Measurements from ENCODE around the gene PDXK. TPM values are rescaled to one million over a fixed set of nuclear protein-coding genes. Genes with fewer than 3 reads are reported as not detected.

Gene PDXK
- total and polyA plus RNA-seq, 2 of the 8 experiments (the other 6 are each of a cell fraction or from before 2014, with no cell fraction given) = 78.0 to 112 TPM

- H2BK120ac ChIP-seq (replicated peaks; ENCODE audit: low read depth, low read length) = no peak overlapping the region
- no peaks in the 10 kb centered on the region for H3K23me2 ChIP-seq (ENCODE audit: low read depth, low read length)
- no peak for FAIRE-seq
- no peak overlapping the region for H3K9ac ChIP-seq (replicated peaks in 1 of 4; ENCODE audit: extremely low read depth in 1 of 4, low read depth in 3 of 4, low read length in 3 of 4)
- no peak overlapping the region for H2BK5ac ChIP-seq (ENCODE audit: low read depth, low read length)
- no peaks in the 10 kb centered on the region for H3K4me1 ChIP-seq (replicated peaks in 1 of 4; ENCODE audit: control insufficient read depth in 3 of 4, insufficient read depth in 4 of 4, low read length in 3 of 4)
- H3K36me3 ChIP-seq (ENCODE audit: control insufficient read depth in 2 of 4, insufficient read depth in 4 of 4, low read length in 3 of 4) = peaks cover 53 to 94% (median 87%) of the 10 kb centered on the region in 4 experiments
- no peak for DNase-seq (ENCODE audit: low read depth in 1 of 2, low spot score in 2 of 2)
- H2BK20ac ChIP-seq (ENCODE audit: low read length) = no peak overlapping the region
- H2BK15ac ChIP-seq (ENCODE audit: low read length) = no peak overlapping the region
- H2AK5ac ChIP-seq (ENCODE audit: low read depth, low read length) = no peak overlapping the region
- no peak overlapping the region for H4K8ac ChIP-seq (ENCODE audit: extremely low read depth, insufficient read depth, low read length)
- TF ChIP-seq POLR2AphosphoS5 (IDR thresholded peaks at IDR 0.05; ENCODE audit: low read depth, low read length) (no peak), SP1 (IDR thresholded peaks at IDR 0.05; ENCODE audit: low read depth, low read length) (no peak), CTCF (IDR thresholded peaks at IDR 0.05; ENCODE audit: control extremely low read depth in 1 of 3, insufficient read depth in 1 of 3, low read depth in 1 of 3, low read length in 3 of 3) (no peak), TCF12 (IDR thresholded peaks at IDR 0.05; ENCODE audit: low read depth, low read length) (no peak)
- no peak overlapping the region for H3K4me2 ChIP-seq (ENCODE audit: insufficient read depth in 1 of 2, low read depth in 2 of 2, low read length in 2 of 2)
- no peak overlapping the region for H4K5ac ChIP-seq (ENCODE audit: insufficient read length, low read depth, low read length)
- H3K9me3 ChIP-seq (ENCODE audit: insufficient read depth in 2 of 2, low read depth in 1 of 2, low read length in 1 of 2) = no peaks in the 10 kb centered on the region
- H3K27ac ChIP-seq (ENCODE audit: low read depth, low read length) = no peak overlapping the region
- no peaks in the 10 kb centered on the region for H3K27me3 ChIP-seq (replicated peaks in 1 of 4; ENCODE audit: control insufficient read depth in 3 of 4, extremely low read depth in 1 of 4, insufficient read depth in 3 of 4, low read length in 3 of 4)
- H2BK12ac ChIP-seq (ENCODE audit: low read depth, low read length) = no peak overlapping the region
- H3K4ac ChIP-seq (replicated peaks; ENCODE audit: insufficient read length, low read depth, low read length) = no peak overlapping the region
- ChIA-PET POLR2A (ENCODE audit: partially characterized antibody) (interaction anchor here (0.6 to 1.3 kb wide), 4 partner anchors 12 to 611 kb away, joined by 3 read pairs; no protein-coding TSS in a partner anchor), CTCF (ENCODE audit: partially characterized antibody) (interaction anchor here (0.7 to 1.8 kb wide), 3 partner anchors 9 to 142 kb away, joined by 3 to 5 read pairs (median 4); no protein-coding TSS in a partner anchor)
- no peak overlapping the region for H3K14ac ChIP-seq (ENCODE audit: insufficient read length)
- no peak overlapping the region for H2AFZ ChIP-seq (ENCODE audit: low read length)
- peaks cover 24 to 28% of the 10 kb centered on the region in 2 experiments for H4K20me1 ChIP-seq (replicated peaks in 1 of 2; ENCODE audit: control insufficient read depth in 1 of 2, insufficient read depth in 2 of 2, low read length in 2 of 2)
- no peak overlapping the region for H3K23ac ChIP-seq (ENCODE audit: insufficient read length)
- peaks cover 0 to 21% of the 10 kb centered on the region in 2 experiments; a peak in 1 of 4 replicates for H3K79me2 ChIP-seq (ENCODE audit: control insufficient read depth in 1 of 2, insufficient read depth in 2 of 2, low read length in 2 of 2)
- peaks cover 18% of the 10 kb centered on the region for H3K79me1 ChIP-seq (ENCODE audit: low read depth, low read length)
- H3K4me3 ChIP-seq (ENCODE audit: extremely low read depth in 1 of 4, insufficient read depth in 2 of 4, low read depth in 3 of 4, low read length in 4 of 4) = no peak overlapping the region
- 96% methylated on average over 16 of the region's 19 CpGs; no CpG with 5 or more reads in 1 of the 2 experiments for WGBS, 2 experiments (ENCODE audit: extremely low coverage in 1 of 2, insufficient coverage in 1 of 2, insufficient read length in 1 of 2, insufficient replicate concordance in 2 of 2, low coverage in 1 of 2, low lambda C conversion rate in 2 of 2, missing lambda C conversion rate in 1 of 2)
- no peak overlapping the region for H3K56ac ChIP-seq (replicated peaks; ENCODE audit: insufficient read length, low read depth, low read length)
- no peak overlapping the region for H3K18ac ChIP-seq (ENCODE audit: extremely low read depth, low read length)
- no peak overlapping the region for H4K91ac ChIP-seq (replicated peaks; ENCODE audit: insufficient read length, low read length)
These were observed 78.5 kb downstream of the PDXK start for GRCh38 chr21:43797415-43797814.

Measured in H1 (cell line).